K562 (cell line): Measurements from ENCODE around the gene TFCP2.

Experiments
- ATF1 ChIP-seq, 2 experiments: fragments of 450-650 bp in 1 of 2; IDR thresholded peaks; 2 replicates each; pipeline ENCODE4 v1.6.1; 2016; ENCODE audit warnings: missing compliant biosample characterization in 1 of 2, missing genetic modification characterization in 1 of 2
- FUS ChIP-seq: fragments of 200-400 bp; formaldehyde crosslinking; optimal IDR thresholded peaks from 2 replicates; pipeline ENCODE3; 2017; ENCODE audit warnings: low read depth, low read length
- HOXB6 ChIP-seq: fragments of 250-450 bp; sonication (Bioruptor Pico); IDR thresholded peaks from 2 replicates; pipeline ENCODE4 v1.5.1; 2022; ENCODE audit warnings: mild to moderate bottlenecking, borderline replicate concordance
- MAFF ChIP-seq: IDR thresholded peaks from 2 replicates; pipeline ENCODE4 v1.6.1; 2012; ENCODE audit warnings: low read length, improper control_type of control experiment
- NFRKB ChIP-seq: fragments of 450-650 bp; IDR thresholded peaks from 2 replicates; pipeline ENCODE4 v1.6.1; 2016; ENCODE audit warnings: low read depth
- NR3C1 ChIP-seq: sonication (generic); formaldehyde crosslinking; IDR thresholded peaks from 2 replicates; pipeline ENCODE4 v1.8.1; 2022; ENCODE audit warnings: missing genetic modification reagents
- RFX5 ChIP-seq: IDR thresholded peaks from 2 replicates; pipeline ENCODE4 v1.6.1; 2011; ENCODE audit warnings: low read depth, mild to moderate bottlenecking, improper control_type of control experiment, low read length
- SAP30 ChIP-seq: fragments of 200-600 bp; sonication (generic); IDR thresholded peaks from 2 replicates; pipeline ENCODE4 v1.6.1; 2012; ENCODE audit warnings: borderline replicate concordance, low read depth, mild to moderate bottlenecking, moderate library complexity, low read length, control low read depth, inconsistent platforms; ENCODE audit not compliant: insufficient read depth, poor library complexity, severe bottlenecking
- ZNF644 ChIP-seq: fragments of 200-800 bp; sonication (Bioruptor generic); IDR thresholded peaks from 2 replicates; pipeline ENCODE4 v1.6.1; 2016; ENCODE audit warnings: low read depth, missing genetic modification characterization, missing compliant biosample characterization
- TF ChIP-seq, protein P1 (sequence below): fragments of 450-650 bp; IDR thresholded peaks from 2 replicates; pipeline ENCODE4 v1.6.1; 2016; ENCODE audit warnings: antibody characterized with exemption
- TF ChIP-seq, protein P2 (sequence below): sonication (generic); formaldehyde crosslinking; IDR thresholded peaks from 2 replicates; pipeline ENCODE4 v1.8.1; 2023; ENCODE audit warnings: mild to moderate bottlenecking, missing genetic modification reagents, moderate library complexity

DNA sequence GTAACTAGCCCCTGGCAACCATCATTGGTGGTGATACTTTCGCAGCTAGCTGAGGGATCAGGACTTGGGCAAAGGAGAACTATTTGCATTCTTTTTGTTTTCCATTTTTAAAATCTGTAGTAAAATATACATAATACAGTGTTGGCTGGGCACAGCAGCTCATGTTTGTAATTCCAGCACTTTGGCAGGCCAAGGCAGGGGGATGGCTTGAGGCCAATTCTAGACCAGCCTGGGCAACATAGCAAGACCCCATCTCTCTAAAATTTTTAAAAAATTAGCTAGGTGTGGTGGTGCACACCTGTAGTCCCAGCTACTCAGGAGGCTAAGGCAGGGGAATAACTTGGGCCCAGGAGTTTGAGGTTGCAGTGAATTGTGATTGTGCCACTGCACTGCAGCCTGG is 20.0 kb downstream of the TFCP2 start:
- TF ChIP-seq HOXB6 (CRISPR knock-in tag) (no peak), NR3C1 (CRISPR knock-in tag) (no peak), ZNF644 (no peak), NFRKB (no peak), RFX5 (no peak), SAP30 (no peak), ATF1 (CRISPR knock-in tag; IDR thresholded peaks at IDR 0.05) (no peak), ATF1 (tag; IDR thresholded peaks at IDR 0.05) (no peak), MAFF (no peak), FUS (no peak)
- TF ChIP-seq, protein P1, sequence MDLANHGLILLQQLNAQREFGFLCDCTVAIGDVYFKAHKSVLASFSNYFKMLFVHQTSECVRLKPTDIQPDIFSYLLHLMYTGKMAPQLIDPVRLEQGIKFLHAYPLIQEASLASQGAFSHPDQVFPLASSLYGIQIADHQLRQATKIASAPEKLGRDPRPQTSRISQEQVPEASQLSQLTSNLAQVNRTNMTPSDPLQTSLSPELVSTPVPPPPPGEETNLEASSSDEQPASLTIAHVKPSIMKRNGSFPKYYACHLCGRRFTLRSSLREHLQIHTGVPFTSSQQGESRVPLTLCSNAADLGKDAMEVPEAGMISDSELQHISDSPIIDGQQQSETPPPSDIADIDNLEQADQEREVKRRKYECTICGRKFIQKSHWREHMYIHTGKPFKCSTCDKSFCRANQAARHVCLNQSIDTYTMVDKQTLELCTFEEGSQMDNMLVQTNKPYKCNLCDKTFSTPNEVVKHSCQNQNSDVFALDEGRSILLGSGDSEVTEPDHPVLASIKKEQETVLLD = no peak
- TF ChIP-seq, protein P2, sequence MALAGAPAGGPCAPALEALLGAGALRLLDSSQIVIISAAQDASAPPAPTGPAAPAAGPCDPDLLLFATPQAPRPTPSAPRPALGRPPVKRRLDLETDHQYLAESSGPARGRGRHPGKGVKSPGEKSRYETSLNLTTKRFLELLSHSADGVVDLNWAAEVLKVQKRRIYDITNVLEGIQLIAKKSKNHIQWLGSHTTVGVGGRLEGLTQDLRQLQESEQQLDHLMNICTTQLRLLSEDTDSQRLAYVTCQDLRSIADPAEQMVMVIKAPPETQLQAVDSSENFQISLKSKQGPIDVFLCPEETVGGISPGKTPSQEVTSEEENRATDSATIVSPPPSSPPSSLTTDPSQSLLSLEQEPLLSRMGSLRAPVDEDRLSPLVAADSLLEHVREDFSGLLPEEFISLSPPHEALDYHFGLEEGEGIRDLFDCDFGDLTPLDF (CRISPR knock-in tag) = no peak
